Stimulated activated naive B cell treated with anti-CD40 and anti-IgM and Interleukin-4, amounts not matched to agents 10 μg/mL and 1 μg/mL and 100 μg/mL, for 72 hours (primary cell): ENCODE data around the gene TPRG1L.

Source experiments
- ATAC-seq, 2 donors: fragments of 150-1000 bp; cut with Tn5 transposase; replicated peaks; 2 replicates each; pipeline ENCODE4 v1.10.0; 2021; ENCODE audit warnings: moderate library complexity in 1 of 2
- DNase-seq: peaks from one replicate; pipeline ENCODE4 v3.0.0; 2021
- H3K27ac Mint-ChIP-seq: one replicate; pipeline ENCODE4 v1.8.0; 2022; ENCODE audit warnings: mild to moderate bottlenecking, mixed read lengths
- H3K27me3 Mint-ChIP-seq, 2 donors: one replicate each; pipeline ENCODE4 v1.8.0; 2022; ENCODE audit warnings: mixed read lengths in 2 of 2
- H3K36me3 Mint-ChIP-seq, 2 donors: one replicate each; pipeline ENCODE4 v1.8.0; 2022; ENCODE audit warnings: mixed read lengths in 2 of 2, mild to moderate bottlenecking in 1 of 2
- H3K4me1 Mint-ChIP-seq, 2 donors: one replicate each; pipeline ENCODE4 v1.8.0; 2022; ENCODE audit warnings: mixed read lengths in 2 of 2, mild to moderate bottlenecking in 1 of 2
- H3K4me3 Mint-ChIP-seq, 2 donors: one replicate each; pipeline ENCODE4 v1.8.0; 2022; ENCODE audit warnings: mild to moderate bottlenecking in 2 of 2, mixed read lengths in 2 of 2, moderate library complexity in 1 of 2
- H3K9me3 Mint-ChIP-seq, 2 donors: one replicate each; pipeline ENCODE4 v1.8.0; 2022; ENCODE audit warnings: mixed read lengths in 2 of 2, mild to moderate bottlenecking in 1 of 2

The TPRG1L gene

GRCh38 chr1:3657578-3658230 lies 32.9 kb downstream of the TPRG1L start:
- Mint-ChIP-seq H3K27me3 (peaks cover 42 to 73% of the 10 kb centered on the region in 2 donors), H3K9me3 (no peaks in the 10 kb centered on the region), H3K27ac (peak overlapping the region; percentile 44), H3K4me1 (peaks cover 20 to 37% of the 10 kb centered on the region in 2 donors), H3K36me3 (peaks cover 0 to 3% of the 10 kb centered on the region in 2 donors), H3K4me3 (no peak overlapping the region)
- DNase-seq (no peak), ATAC-seq (no peak)

- DNase-seq (no peak), ATAC-seq (no peak)
- H3K27me3 Mint-ChIP-seq: peaks cover 40 to 72% of the 10 kb centered on the region in 2 donors
- H3K27ac Mint-ChIP-seq: peak overlapping the region; percentile 38
- H3K36me3 Mint-ChIP-seq: peaks cover 0 to 3% of the 10 kb centered on the region in 2 donors
- no peak overlapping the region for H3K4me3 Mint-ChIP-seq
- no peaks in the 10 kb centered on the region for H3K9me3 Mint-ChIP-seq
- peaks cover 22 to 33% of the 10 kb centered on the region in 2 donors for H3K4me1 Mint-ChIP-seq
Measured at GRCh38 chr1:3658231-3658615, 33.4 kb downstream of the TPRG1L start.

GRCh38 chr1:3659093-3659492 lies 34.3 kb downstream of the TPRG1L start:
- Mint-ChIP-seq H3K4me1 (peaks cover 23 to 30% of the 10 kb centered on the region in 2 donors), H3K9me3 (no peaks in the 10 kb centered on the region), H3K36me3 (peaks cover 0 to 3% of the 10 kb centered on the region in 2 donors), H3K27me3 (peaks cover 31 to 66% of the 10 kb centered on the region in 2 donors), H3K27ac (no peak overlapping the region), H3K4me3 (no peak overlapping the region)
- ATAC-seq (no peak), DNase-seq (no peak)

GRCh38 chr1:3660704-3661103 lies 35.9 kb downstream of the TPRG1L start:
- DNase-seq (no peak), ATAC-seq (no peak)
- H3K4me1 Mint-ChIP-seq: peaks cover 25 to 43% of the 10 kb centered on the region in 2 donors
- peaks cover 0 to 3% of the 10 kb centered on the region in 2 donors for H3K36me3 Mint-ChIP-seq
- peaks cover 18 to 50% of the 10 kb centered on the region in 2 donors for H3K27me3 Mint-ChIP-seq
- no peaks in the 10 kb centered on the region for H3K9me3 Mint-ChIP-seq
- no peak overlapping the region for H3K27ac Mint-ChIP-seq
- no peak overlapping the region for H3K4me3 Mint-ChIP-seq

- Mint-ChIP-seq H3K4me3 (no peak overlapping the region), H3K9me3 (no peaks in the 10 kb centered on the region)
Measured at GRCh38 chr1:3661631-3662030, 36.8 kb downstream of the TPRG1L start.

GRCh38 chr1:3662080-3662671 lies 37.4 kb downstream of the TPRG1L start:
- H3K36me3 Mint-ChIP-seq: peaks cover 0 to 3% of the 10 kb centered on the region in 2 donors
- H3K27ac Mint-ChIP-seq: no peak overlapping the region
- no peak for DNase-seq
- peaks cover 18 to 39% of the 10 kb centered on the region in 2 donors for H3K27me3 Mint-ChIP-seq
- H3K4me3 Mint-ChIP-seq: no peak overlapping the region
- no peak for ATAC-seq
- H3K9me3 Mint-ChIP-seq: no peaks in the 10 kb centered on the region
- H3K4me1 Mint-ChIP-seq: peaks cover 26 to 41% of the 10 kb centered on the region in 2 donors

More at GRCh38 chr1:3661631-3662030, 36.8 kb downstream of the TPRG1L start:
- ATAC-seq: no peak
- H3K27ac Mint-ChIP-seq: no peak overlapping the region
- peaks cover 26 to 41% of the 10 kb centered on the region in 2 donors for H3K4me1 Mint-ChIP-seq
- peaks cover 18 to 40% of the 10 kb centered on the region in 2 donors for H3K27me3 Mint-ChIP-seq
- DNase-seq: no peak
- peaks cover 0 to 3% of the 10 kb centered on the region in 2 donors for H3K36me3 Mint-ChIP-seq

GRCh38 chr1:3663999-3664699 lies 39.3 kb downstream of the TPRG1L start:
- Mint-ChIP-seq H3K27ac (no peak overlapping the region), H3K4me3 (no peak overlapping the region)

GRCh38 chr1:3664700-3665375 lies 40.0 kb downstream of the TPRG1L start:
- DNase-seq (no peak), ATAC-seq (no peak)
- Mint-ChIP-seq H3K4me3 (no peak overlapping the region), H3K4me1 (peaks cover 28 to 50% of the 10 kb centered on the region in 2 donors), H3K27ac (no peak overlapping the region), H3K36me3 (peaks cover 0 to 1% of the 10 kb centered on the region in 2 donors), H3K27me3 (peaks cover 15 to 28% of the 10 kb centered on the region in 2 donors), H3K9me3 (no peaks in the 10 kb centered on the region)

More at GRCh38 chr1:3663999-3664699, 39.3 kb downstream of the TPRG1L start:
- Mint-ChIP-seq H3K4me1 (peaks cover 28 to 50% of the 10 kb centered on the region in 2 donors), H3K9me3 (no peaks in the 10 kb centered on the region), H3K27me3 (peaks cover 12 to 30% of the 10 kb centered on the region in 2 donors), H3K36me3 (peaks cover 0 to 1% of the 10 kb centered on the region in 2 donors)
- DNase-seq (no peak), ATAC-seq (no peak)

GRCh38 chr1:3668148-3668547 lies 43.3 kb downstream of the TPRG1L start:
- H3K4me1 Mint-ChIP-seq: peaks cover 43 to 71% of the 10 kb centered on the region in 2 donors
- no peak overlapping the region for H3K4me3 Mint-ChIP-seq
- no peak for ATAC-seq
- peaks cover 30 to 33% of the 10 kb centered on the region in 2 donors for H3K27me3 Mint-ChIP-seq
- H3K27ac Mint-ChIP-seq: no peak overlapping the region
- no peaks in the 10 kb centered on the region for H3K9me3 Mint-ChIP-seq
- peaks cover 0 to 1% of the 10 kb centered on the region in 2 donors for H3K36me3 Mint-ChIP-seq
- no peak for DNase-seq

GRCh38 chr1:3668585-3669300 lies 43.9 kb downstream of the TPRG1L start:
- H3K4me1 Mint-ChIP-seq: peaks cover 47 to 77% of the 10 kb centered on the region in 2 donors
- no peak for ATAC-seq
- no peak overlapping the region for H3K27ac Mint-ChIP-seq
- H3K9me3 Mint-ChIP-seq: no peaks in the 10 kb centered on the region
- no peak for DNase-seq
- H3K36me3 Mint-ChIP-seq: peaks cover 0 to 1% of the 10 kb centered on the region in 2 donors
- no peak overlapping the region for H3K4me3 Mint-ChIP-seq
- H3K27me3 Mint-ChIP-seq: peaks cover 27 to 33% of the 10 kb centered on the region in 2 donors

- H3K27ac Mint-ChIP-seq: no peak overlapping the region
- ATAC-seq (no peak), DNase-seq (no peak)
- no peaks in the 10 kb centered on the region for H3K9me3 Mint-ChIP-seq
- H3K27me3 Mint-ChIP-seq: peaks cover 27 to 33% of the 10 kb centered on the region in 2 donors
- no peak overlapping the region for H3K4me3 Mint-ChIP-seq
- peaks cover 48 to 81% of the 10 kb centered on the region in 2 donors for H3K4me1 Mint-ChIP-seq
- peaks cover 0 to 1% of the 10 kb centered on the region in 2 donors for H3K36me3 Mint-ChIP-seq
Measured at GRCh38 chr1:3669421-3669821, 44.6 kb downstream of the TPRG1L start.

- H3K9me3 Mint-ChIP-seq: no peaks in the 10 kb centered on the region
- DNase-seq (no peak), ATAC-seq (no peak)
- H3K4me1 Mint-ChIP-seq: peaks cover 47 to 78% of the 10 kb centered on the region in 2 donors
- H3K27ac Mint-ChIP-seq: no peak overlapping the region
- no peak overlapping the region for H3K4me3 Mint-ChIP-seq
- H3K27me3 Mint-ChIP-seq: peaks cover 27 to 33% of the 10 kb centered on the region in 2 donors
- H3K36me3 Mint-ChIP-seq: peaks cover 0 to 1% of the 10 kb centered on the region in 2 donors
Measured at GRCh38 chr1:3669971-3670431, 45.2 kb downstream of the TPRG1L start.

- peaks cover 55 to 80% of the 10 kb centered on the region in 2 donors for H3K4me1 Mint-ChIP-seq
- DNase-seq (no peak), ATAC-seq (no peak)
- no peak overlapping the region for H3K4me3 Mint-ChIP-seq
- peaks cover 0 to 1% of the 10 kb centered on the region in 2 donors for H3K36me3 Mint-ChIP-seq
- peaks cover 27 to 33% of the 10 kb centered on the region in 2 donors for H3K27me3 Mint-ChIP-seq
- no peaks in the 10 kb centered on the region for H3K9me3 Mint-ChIP-seq
- H3K27ac Mint-ChIP-seq: peak overlapping the region; percentile 67
Measured at GRCh38 chr1:3670823-3671265, 46.0 kb downstream of the TPRG1L start.
